Peyer's patch (tissue), 4 donors: ENCODE results near the gene CCNI2.

Source experiments
- CTCF ChIP-seq, 6 experiments: fragments of 450-650 bp in 4 of 6; fragments of 200-600 bp in 2 of 6; sonication (generic) in 1 of 6; IDR thresholded peaks; one replicate each; pipeline ENCODE4 v1.5.1; 2017 to 2019; ENCODE audit warnings: antibody characterized with exemption in 6 of 6, mild to moderate bottlenecking in 3 of 6, moderate library complexity in 1 of 6
- POLR2A ChIP-seq, 2 donors: fragments of 450-650 bp; IDR thresholded peaks; one replicate each; pipeline ENCODE4 v1.5.1; 2017; ENCODE audit warnings: antibody characterized with exemption in 2 of 2, mild to moderate bottlenecking in 2 of 2, moderate library complexity in 2 of 2

GRCh38 chr5:132773114-132773513, 25.9 kb downstream of the CCNI2 start:
- TF ChIP-seq CTCF (IDR thresholded peaks at IDR 0.05), result no peak
- no peak for TF ChIP-seq POLR2A (IDR thresholded peaks at IDR 0.05)
